AG20443 (cell line): ENCODE measurements around the gene SIPA1L2.
"Not testable (repeated sequence)": the region's sequence is repeated elsewhere in the genome, so short reads cannot be mapped to it uniquely, and the experiment has no call there.

ENCODE experiments used
- DNase-seq: peaks from one replicate; pipeline ENCODE4 v3.0.0; 2012; ENCODE audit warnings: low spot score, mixed read lengths

SIPA1L2 gene

GRCh38 chr1:232613752-232614381 lies 16.1 kb downstream of the SIPA1L2 start:
- DNase-seq, result peak; percentile 41

DNA sequence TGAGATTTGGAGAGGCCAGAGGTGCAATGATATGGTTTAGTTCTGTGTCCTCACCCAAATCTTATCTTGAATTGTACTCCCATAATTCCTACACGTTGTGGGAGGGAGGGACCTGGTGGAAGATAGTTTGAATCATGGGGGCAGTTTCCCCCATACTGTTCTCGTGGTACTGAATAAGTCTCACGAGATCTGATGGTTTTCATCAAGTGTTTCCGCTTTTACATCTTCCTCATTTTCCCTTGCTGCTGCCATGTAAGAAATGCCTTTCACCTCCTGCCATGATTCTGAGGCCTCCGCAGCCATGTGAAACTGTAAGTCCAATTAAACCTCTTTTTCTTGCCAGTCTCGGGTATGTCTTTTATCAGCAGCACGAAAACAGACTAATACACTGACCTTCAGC lies 17.1 kb downstream of the SIPA1L2 start:
- DNase-seq, result not testable (repeated sequence)

DNA sequence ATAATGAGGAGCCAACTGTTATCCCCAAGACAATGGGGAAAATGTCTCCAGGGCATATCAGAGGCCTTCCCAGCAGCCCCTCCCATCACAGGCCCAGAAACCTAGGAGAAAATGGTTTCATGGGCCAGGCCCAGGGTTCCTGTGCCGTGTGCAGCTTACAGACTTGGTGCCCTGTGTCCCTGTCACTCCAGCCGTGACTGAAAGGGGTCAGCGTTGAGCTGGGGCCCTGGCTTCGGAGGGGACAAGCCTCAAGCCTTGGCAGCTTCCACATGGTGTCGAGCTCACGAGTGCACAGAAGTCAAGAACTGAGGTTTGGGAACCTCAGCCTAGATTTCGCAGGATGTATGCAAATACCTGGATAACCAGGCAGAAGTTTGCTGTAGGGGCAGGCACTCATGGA lies 18.1 kb downstream of the SIPA1L2 start:
- no peak for DNase-seq

GRCh38 chr1:232610902-232611745 lies 18.8 kb downstream of the SIPA1L2 start:
- DNase-seq, result not testable (repeated sequence)

- no peak for DNase-seq
Observed at GRCh38 chr1:232610192-232610901, 19.6 kb downstream of the SIPA1L2 start.

DNA sequence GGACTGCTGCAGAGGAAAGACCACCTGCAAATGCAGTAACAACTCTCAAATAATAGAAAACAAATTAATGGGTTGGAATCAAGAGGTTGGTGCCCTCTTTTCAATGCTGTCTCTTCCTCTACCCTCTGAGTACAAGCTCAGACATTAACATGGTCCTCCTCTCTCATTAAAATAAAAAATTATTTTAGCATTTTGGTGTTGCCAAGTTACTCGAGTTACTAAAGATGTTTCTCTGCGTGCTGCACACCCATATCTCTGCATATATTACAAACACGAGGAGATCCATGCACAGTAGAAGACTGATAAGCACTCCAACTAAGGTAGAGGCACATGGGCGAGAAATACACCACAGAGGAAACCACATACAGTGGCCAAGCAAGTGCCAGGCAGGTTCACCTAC lies 21.5 kb downstream of the SIPA1L2 start:
- DNase-seq, result no peak

DNA sequence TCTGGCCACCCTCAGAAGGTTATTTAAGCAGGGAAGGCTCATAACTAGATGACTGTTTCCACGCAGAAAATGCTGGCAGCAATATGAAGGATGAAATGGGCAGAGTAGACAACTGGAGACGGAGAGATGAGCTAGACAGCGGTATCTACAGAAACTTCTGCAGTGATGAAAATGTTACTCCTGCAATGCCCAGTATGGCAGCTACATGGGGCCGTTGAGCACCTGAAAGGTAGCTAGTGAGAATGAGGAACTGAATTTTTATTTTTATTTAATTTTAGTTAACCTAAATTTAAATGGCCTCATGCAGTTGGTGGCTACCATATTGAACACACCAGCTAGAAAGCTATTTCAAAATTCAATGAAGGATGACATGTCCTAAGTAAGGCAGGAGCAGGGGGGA lies 27.3 kb downstream of the SIPA1L2 start:
- DNase-seq, result no peak

GRCh38 chr1:232600424-232601258 lies 29.3 kb downstream of the SIPA1L2 start:
- no peak for DNase-seq

DNA sequence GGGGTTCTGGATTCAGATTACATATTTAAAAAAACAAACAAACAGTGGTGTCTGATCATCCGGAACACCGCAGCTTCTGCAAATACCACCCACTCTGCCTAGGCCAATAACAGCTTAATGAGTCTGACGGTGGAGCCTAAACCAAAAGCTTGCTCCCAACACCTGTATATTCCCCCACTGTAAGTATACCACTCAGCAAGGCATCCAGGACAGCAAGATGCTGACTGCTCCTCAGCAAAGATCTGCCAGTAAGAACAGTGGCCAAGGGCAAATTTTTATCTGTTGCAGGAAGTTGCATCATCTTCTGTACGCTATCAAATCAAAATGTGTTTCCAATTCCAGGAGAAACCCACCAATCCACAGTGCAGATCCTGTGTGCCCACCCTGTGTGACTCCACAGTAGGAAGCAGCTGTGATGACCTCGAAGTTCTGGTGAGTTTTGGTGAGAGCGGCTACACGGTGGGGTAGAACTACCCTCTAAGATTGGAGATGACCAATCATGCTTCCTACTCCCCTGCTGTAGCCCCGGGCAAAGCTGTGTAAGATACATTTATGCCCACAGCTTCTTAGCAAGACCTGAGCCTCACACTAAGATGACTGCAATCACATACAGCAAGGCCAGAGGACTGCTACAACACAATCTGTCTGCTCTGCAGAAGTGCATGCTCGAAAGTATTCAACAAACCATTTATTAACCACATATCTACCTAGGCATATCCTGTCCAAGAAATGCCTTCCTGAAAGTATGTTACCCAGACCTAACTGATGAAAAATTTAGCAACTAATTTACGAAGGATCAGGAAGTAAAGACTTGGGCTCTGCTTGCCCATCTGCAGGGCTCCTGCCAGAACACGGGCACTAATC lies 30.5 kb downstream of the SIPA1L2 start:
- no peak for DNase-seq

DNA sequence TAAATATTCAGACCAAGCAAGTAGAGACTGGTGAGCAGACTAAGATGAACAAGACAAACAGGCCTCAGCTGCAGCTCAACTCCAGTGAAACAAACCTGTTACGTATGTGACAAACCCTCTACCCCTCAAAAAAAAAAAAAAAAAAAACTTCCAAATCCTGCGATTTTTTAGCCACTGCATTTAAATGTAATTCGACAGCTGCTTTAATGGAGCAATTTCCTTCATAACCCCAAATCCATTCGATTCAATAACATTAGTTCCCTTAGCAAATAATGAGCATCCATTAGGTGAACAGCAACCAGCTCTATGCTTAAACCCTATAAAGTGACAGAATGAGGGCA lies 31.1 kb downstream of the SIPA1L2 start:
- no peak for DNase-seq

- no peak for DNase-seq
Observed at GRCh38 chr1:232598133-232598532, 31.8 kb downstream of the SIPA1L2 start.

GRCh38 chr1:232597721-232598120 lies 32.2 kb downstream of the SIPA1L2 start:
- no peak for DNase-seq

- no peak for DNase-seq
Observed at GRCh38 chr1:232596666-232597303, 33.1 kb downstream of the SIPA1L2 start.

- DNase-seq, result no peak
Observed at GRCh38 chr1:232594768-232595698, 34.9 kb downstream of the SIPA1L2 start.

DNA sequence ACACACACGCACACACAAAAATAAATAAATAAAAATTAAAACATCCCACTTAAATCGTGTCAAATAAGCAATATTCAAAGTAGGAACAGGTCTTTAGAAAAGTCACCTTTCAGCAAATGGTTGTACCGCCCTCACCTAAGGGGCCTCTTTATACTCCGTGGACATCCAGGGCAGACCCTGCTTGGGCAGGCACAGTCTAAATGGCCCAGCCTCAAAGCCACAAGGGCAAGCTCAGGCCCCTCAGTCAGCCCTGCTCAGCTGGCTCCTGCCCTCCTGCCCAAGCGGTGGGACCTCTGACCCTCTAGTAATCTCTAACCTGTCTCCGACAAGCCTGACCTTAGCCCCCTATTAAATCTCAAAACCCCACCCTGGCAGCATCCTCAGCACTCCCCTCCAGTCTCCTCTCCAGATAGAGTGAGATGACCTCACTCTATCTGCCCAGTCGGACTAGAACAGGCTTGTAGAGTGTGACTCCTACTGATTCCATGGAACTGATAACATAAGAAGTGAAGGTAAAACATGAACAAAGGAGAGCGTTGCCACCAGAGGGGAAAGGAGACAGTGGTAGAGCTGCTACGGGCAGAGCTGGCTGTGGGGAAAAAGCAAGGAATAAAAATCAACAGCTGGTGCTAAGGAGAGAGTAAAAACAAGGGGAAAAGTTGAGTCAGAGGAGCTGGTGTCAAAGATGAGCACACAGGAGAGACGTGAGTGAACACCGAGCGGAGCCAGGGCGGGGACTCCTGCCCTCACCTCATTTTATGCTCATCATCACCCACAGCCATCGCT lies 36.0 kb downstream of the SIPA1L2 start:
- no peak for DNase-seq

GRCh38 chr1:232591344-232591743 lies 38.6 kb downstream of the SIPA1L2 start:
- DNase-seq, result no peak

DNA sequence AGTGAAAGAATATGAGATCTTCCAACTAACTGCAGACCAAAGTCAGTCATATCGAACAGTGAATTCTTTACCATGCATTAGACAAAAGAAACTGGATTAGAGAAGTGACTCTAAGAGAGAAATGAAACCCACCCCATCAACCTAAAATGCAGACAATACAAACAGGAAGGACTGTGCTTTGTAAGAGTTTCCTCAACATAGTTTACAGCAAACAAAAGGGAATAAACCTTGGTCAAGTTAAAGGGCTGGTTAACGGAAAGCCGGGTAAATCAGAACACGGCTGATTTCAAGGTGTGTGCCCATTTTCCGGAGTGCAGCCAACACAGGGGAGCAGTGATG lies 39.2 kb downstream of the SIPA1L2 start:
- no peak for DNase-seq

DNA sequence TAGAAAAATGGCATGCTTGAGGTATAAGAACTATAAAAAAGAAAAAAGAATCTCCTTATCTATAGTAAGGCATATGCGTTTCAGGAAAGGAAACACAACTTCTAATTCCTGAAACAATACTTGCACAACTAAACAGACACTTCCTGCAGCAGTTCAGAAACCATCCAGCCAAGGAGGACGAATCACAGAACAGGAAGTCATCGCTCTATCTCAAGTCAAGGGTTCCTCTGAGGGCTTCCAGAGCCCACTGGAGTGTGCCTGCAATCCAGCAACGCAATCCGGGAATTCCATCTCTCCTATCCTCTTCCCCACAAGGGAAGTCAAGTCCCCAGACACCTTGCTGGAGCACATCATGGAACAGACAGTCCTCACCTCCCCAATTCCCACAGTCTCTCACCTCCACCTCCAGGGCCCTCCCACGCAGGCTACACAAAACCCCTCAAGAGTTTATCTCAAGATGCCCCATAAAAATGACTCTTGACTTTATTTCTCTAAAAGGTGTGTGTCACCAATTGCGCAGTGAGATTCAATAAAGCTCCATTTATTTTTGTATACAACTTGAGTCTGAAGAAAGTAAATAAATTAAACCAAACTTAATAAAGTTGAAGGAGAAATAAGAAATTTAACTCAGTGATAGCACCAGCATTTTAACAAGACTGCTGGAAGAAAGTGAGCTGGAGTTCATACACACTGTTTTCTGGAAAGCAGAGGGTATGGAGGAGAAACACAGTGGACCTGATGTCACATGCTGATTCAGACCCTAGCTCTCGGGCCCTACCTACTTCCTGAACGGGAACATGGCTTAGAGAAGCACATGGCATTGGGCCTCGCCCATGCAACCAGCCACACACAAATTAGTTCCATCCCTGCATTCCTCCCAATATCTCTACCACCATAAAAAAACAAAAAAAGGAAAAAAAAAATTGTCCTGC lies 39.9 kb downstream of the SIPA1L2 start:
- peak; percentile 66 for DNase-seq
